ENCODE results near the gene TSHZ3.

TSHZ3 gene

GRCh38 chr19:31232871-31233270 is 116.4 kb downstream of the TSHZ3 start:
- Histone ChIP-seq H3K4me3 (ENCODE audit: low read depth in 1 of 2, low read length in 2 of 2) (no peak overlapping the region), H3K4me1 (ENCODE audit: control insufficient read depth in 1 of 2, insufficient read depth in 2 of 2, low read length in 2 of 2) (no peaks in the 10 kb centered on the region), H3K9me3 (ENCODE audit: control insufficient read depth in 1 of 2, low read length in 2 of 2) (no peaks in the 10 kb centered on the region)

DNA sequence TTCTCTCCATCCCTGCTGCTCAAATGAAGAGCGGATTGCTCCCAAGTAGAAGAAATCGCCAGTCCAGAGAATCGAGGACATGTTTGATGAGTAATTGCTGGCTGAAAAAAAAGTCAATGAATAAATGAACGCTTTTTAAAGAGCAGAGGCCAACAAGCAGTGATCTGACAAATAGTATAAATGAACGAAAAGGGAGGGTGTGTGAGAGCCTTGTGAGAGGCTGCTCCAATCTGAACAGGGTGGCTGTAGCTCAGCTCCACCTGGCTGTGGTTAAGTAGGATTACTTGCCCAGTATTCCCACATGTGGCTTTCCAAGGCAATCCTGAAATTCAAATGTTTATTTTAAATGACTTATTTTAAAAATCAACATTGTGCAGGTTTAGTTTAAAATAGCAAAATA is 117.1 kb downstream of the TSHZ3 start:
- Histone ChIP-seq H3K36me3 (ENCODE audit: control insufficient read depth in 1 of 2, insufficient read depth in 2 of 2, low read length in 2 of 2) (no peaks in the 10 kb centered on the region), H3K4me1 (ENCODE audit: control insufficient read depth in 1 of 2, insufficient read depth in 2 of 2, low read length in 2 of 2) (no peaks in the 10 kb centered on the region), H3K9me3 (ENCODE audit: control insufficient read depth in 1 of 2, low read length in 2 of 2) (no peaks in the 10 kb centered on the region), H3K4me3 (ENCODE audit: low read depth in 1 of 2, low read length in 2 of 2) (no peak overlapping the region), H3K27ac (ENCODE audit: low read length) (no peak overlapping the region), H3K27me3 (ENCODE audit: low read depth, low read length) (no peaks in the 10 kb centered on the region)

More at GRCh38 chr19:31232871-31233270, 116.4 kb downstream of the TSHZ3 start:
- H3K36me3 ChIP-seq (ENCODE audit: control insufficient read depth in 1 of 2, insufficient read depth in 2 of 2, low read length in 2 of 2): no peaks in the 10 kb centered on the region
- no peak overlapping the region for H3K27ac ChIP-seq (ENCODE audit: low read length)
- H3K27me3 ChIP-seq (ENCODE audit: low read depth, low read length): no peaks in the 10 kb centered on the region

- Histone ChIP-seq H3K27me3 (ENCODE audit: low read depth, low read length) (no peaks in the 10 kb centered on the region), H3K9me3 (ENCODE audit: control insufficient read depth in 1 of 2, low read length in 2 of 2) (no peaks in the 10 kb centered on the region), H3K4me1 (ENCODE audit: control insufficient read depth in 1 of 2, insufficient read depth in 2 of 2, low read length in 2 of 2) (no peaks in the 10 kb centered on the region), H3K27ac (ENCODE audit: low read length) (no peak overlapping the region), H3K36me3 (ENCODE audit: control insufficient read depth in 1 of 2, insufficient read depth in 2 of 2, low read length in 2 of 2) (no peaks in the 10 kb centered on the region), H3K4me3 (ENCODE audit: low read depth in 1 of 2, low read length in 2 of 2) (no peak overlapping the region)
Measured at GRCh38 chr19:31231237-31231636, 118.0 kb downstream of the TSHZ3 start.

DNA sequence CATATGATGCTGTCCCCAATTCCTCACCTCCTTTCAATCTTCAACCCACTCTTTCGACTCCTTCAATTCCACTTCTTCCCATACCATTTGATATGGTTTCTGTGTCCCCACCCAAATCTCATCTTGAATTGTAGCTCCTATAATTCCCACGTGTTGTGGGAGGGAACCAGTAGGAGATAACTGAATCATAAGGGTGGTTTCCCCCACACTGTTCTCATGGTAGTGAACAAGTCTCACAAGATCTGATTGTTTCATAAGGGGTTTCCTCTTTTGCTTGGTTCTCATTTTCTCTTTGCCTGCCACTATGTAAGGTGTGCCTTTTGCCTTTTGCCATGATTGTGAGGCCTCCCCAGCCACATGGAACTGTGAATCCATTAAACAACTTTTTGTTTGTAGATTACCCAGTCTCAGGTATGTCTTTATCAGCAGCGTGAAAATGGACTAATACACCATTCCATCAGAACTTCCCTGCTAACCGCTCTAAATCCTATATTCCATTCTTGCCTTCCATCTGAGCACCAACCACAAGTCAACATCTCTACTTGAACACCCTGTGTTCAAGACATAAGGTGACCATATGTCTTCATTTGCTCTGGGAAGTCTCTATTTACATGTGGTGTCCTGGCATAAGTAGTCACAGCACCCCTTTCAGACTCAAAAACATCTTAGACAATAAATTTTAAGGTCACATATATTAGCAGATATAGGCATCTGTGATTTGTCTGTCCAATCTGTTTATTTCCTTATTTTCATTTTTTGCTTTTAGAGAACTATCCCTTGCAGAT is 122.9 kb downstream of the TSHZ3 start:
- Histone ChIP-seq H3K9me3 (ENCODE audit: control insufficient read depth in 1 of 2, low read length in 2 of 2) (no peaks in the 10 kb centered on the region), H3K27ac (ENCODE audit: low read length) (no peak overlapping the region), H3K4me1 (ENCODE audit: control insufficient read depth in 1 of 2, insufficient read depth in 2 of 2, low read length in 2 of 2) (peaks cover 0 to 9% of the 10 kb centered on the region in 2 donors), H3K27me3 (ENCODE audit: low read depth, low read length) (no peaks in the 10 kb centered on the region), H3K36me3 (ENCODE audit: control insufficient read depth in 1 of 2, insufficient read depth in 2 of 2, low read length in 2 of 2) (no peaks in the 10 kb centered on the region), H3K4me3 (ENCODE audit: low read depth in 1 of 2, low read length in 2 of 2) (no peak overlapping the region)

Measured in muscle layer of duodenum (tissue), 2 donors.